ENCODE results near the gene ADGRA3.

The ADGRA3 gene

DNA sequence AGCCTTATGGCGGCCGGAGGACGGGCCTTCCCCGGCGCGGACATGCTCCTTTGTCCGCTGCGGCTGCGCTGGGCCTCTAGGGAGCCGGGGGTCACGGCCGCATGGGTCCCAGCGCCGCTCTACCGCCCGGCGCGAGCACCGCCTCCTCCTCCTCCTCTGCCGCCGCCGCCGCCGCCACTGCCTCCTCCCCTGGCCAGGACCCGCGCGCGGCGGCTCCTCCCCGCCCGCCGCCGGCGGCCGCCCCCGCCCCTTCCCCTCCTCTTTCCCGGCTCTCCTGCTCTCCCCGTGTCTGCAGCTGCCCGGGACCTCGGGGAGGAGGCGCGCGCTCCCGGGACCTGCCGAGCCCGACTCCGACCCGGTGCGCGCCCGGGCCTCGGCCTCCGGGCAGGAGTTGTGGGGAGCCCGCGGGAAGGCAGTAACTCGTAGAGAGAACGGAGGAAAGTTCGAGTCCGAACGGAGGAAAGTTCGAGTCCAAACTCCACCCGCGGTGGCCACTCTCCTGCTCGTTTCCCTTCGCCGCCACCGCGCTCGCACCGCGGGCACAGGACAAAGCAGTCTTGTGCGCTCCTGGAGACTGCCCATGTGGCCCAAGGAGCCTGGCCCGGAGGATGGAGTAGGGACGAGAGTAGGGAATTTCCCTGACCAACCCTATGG lies at the start of gene ADGRA3:
Gene ADGRA3, minus strand, starts transcription at position 179 of the 654 bp plus-strand sequence. CDS start 282 bp downstream, outside the sequence.
- no peak for DNase-seq (ENCODE audit: low read depth)

GRCh38 chr4:22556495-22556894 lies 40.6 kb upstream of the ADGRA3 start:
- no peak for DNase-seq (ENCODE audit: low read depth)

- no peak for DNase-seq (ENCODE audit: low read depth)
Observed at GRCh38 chr4:22554670-22555069, 38.8 kb upstream of the ADGRA3 start.

GRCh38 chr4:22553560-22553959 lies 37.7 kb upstream of the ADGRA3 start:
- no peak for DNase-seq (ENCODE audit: low read depth)

DNA sequence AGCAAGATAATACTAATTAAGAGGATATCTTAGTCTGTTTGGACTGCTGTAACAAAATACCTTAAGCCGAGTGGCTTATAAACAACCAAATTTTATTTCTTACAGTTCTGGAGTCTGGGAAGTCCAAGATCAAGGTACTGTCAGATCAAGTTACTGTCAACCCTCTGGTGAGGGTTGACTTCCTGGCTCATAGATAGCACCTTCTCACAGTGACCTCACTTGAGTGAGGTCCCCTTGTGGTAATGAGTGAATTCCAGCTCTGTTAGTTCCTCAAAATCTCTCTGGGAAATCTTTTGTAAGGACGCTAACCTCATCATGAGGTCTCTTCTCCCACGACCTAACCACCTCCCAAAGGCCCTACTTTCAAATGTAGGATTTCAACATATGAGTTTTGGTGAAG lies 36.9 kb upstream of the ADGRA3 start:
- DNase-seq (ENCODE audit: low read depth), result no peak

- DNase-seq (ENCODE audit: low read depth), result no peak
Observed at GRCh38 chr4:22551550-22551949, 35.7 kb upstream of the ADGRA3 start.

DNA sequence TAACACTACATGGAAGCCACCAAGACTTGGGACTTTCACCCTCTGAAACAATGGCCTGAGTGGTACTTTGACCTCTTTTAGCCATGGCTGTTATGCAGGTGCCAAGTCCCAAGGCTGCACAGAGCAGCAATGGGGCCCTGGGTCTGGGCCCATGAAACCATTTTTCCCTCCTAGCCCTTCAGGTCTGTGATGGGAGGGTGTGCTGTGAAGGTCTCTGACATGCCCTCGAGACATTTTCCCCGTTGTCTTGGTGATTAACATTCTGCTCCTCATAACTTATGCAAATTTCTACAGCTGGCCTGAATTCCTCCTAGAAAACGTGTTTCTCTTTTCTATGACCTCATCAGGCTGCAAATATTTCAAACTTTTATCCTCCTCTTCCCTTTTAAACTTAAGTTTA lies 30.4 kb upstream of the ADGRA3 start:
- DNase-seq (ENCODE audit: low read depth), result no peak

- DNase-seq (ENCODE audit: low read depth), result no peak
Observed at GRCh38 chr4:22539251-22539650, 23.4 kb upstream of the ADGRA3 start.

DNA sequence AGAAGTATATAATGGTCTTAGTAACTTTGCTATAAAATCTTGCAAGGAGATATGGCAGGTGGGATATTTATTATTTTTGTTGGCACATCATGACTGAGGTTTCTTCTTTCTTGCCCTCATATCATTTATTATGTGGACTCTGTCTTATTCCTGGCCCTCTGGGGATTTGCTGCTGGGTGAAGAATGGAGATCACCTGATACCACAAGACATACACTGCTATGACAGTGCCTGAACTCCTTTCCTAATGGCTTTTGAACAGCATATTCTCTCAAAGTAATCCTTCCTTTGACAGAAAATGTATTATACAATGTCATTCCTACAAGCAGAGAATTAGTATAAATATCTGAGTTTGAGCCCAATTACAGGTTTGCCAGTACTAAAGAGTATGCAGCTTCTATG lies 22.0 kb upstream of the ADGRA3 start:
- DNase-seq (ENCODE audit: low read depth), result no peak

GRCh38 chr4:22534374-22534773 lies 18.5 kb upstream of the ADGRA3 start:
- DNase-seq (ENCODE audit: low read depth), result no peak

GRCh38 chr4:22532896-22533295 lies 17.0 kb upstream of the ADGRA3 start:
- no peak for DNase-seq (ENCODE audit: low read depth)

GRCh38 chr4:22532117-22532516 lies 16.3 kb upstream of the ADGRA3 start:
- no peak for DNase-seq (ENCODE audit: low read depth)

DNA sequence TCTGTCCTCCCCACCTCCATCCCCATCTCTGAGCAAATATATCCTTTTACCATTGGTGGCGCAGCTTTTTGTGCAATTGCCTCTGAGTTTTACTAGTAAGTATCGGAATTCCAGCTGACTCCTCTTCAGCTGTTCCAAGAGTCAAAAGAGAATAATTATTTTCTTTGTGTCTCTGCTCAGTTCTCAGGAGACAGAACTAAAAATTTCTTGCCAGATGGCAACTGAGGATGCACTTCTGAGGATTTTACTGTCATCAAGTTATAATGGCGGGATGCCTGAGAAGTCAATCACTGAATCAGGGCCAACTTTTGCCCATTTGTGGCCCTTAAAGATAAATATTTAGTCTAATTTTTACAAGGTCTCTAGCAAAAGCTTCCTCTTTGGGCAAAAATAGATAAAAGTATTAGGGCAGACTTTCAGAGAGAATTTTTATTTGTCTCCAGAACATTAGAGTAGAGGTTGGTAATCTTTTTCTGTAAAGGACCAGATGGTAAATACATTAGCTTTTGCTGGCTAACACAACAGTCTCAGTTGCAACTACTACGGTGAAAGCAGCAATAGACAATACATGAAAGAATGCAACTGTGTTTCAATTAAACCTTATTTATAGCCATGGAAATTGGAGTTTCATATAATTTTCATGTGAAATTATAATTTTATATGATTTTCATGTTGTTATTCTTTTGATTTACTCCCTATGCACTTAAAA lies 15.6 kb upstream of the ADGRA3 start:
- no peak for DNase-seq (ENCODE audit: low read depth)

- DNase-seq (ENCODE audit: low read depth), result no peak
Observed at GRCh38 chr4:22524895-22525294, 9.0 kb upstream of the ADGRA3 start.

DNA sequence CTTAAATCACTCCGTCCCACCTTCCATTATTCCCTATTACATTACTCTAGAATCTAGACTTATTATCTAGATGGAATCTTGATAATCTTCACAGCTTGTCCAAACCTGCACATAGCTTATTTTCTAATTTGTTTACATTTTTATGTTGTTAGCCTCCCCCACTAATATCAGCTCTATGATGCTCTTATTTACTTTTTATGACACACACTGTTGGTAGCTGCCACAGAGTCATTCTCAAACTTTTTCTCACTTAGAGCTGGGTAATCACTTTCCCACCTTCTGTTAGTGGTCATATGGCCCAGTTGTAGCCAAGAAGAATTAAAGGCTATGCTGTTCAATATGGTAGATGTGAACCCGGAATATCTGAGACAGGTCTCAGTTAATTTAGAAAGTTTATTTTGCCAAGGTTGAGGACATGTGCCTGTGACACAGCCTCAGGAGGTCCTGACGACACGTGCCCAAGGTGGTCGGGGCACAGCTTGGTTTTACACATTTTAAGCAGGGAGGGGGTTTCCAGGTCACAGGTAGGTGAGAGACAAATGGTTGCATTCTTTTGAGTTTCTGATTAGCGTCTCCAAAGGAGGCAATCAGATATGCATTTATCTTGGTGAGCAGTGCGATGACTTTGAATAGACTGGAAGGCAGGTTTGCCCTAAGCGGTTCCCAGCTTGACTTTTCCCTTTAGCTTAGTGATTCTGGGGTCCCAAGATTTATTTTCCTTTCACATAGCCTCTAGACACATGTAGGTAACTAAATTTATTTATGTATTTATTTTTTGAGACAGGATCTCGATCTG lies 7.0 kb upstream of the ADGRA3 start:
- DNase-seq (ENCODE audit: low read depth), result no peak

DNA sequence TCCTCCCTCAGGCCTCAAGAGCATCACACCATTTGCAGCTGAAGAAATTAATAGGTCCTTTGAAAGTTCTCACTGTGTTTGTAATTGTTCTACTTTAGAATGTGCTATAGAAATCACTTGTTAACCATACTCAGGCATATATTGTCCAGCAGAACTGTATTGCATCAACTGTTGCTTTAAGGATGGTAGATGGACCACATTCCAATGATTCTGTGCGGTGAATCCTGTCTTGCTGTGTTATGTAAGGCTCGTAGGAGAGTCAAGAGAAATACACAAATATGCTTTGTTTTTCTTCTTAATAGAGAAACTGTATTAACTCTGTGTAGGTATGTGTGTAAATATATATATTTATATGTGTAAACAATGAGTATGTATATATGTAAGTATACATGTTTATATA lies 6.3 kb upstream of the ADGRA3 start:
- DNase-seq (ENCODE audit: low read depth), result no peak

- DNase-seq (ENCODE audit: low read depth), result no peak
Observed at GRCh38 chr4:22521240-22521639, 5.4 kb upstream of the ADGRA3 start.

DNA sequence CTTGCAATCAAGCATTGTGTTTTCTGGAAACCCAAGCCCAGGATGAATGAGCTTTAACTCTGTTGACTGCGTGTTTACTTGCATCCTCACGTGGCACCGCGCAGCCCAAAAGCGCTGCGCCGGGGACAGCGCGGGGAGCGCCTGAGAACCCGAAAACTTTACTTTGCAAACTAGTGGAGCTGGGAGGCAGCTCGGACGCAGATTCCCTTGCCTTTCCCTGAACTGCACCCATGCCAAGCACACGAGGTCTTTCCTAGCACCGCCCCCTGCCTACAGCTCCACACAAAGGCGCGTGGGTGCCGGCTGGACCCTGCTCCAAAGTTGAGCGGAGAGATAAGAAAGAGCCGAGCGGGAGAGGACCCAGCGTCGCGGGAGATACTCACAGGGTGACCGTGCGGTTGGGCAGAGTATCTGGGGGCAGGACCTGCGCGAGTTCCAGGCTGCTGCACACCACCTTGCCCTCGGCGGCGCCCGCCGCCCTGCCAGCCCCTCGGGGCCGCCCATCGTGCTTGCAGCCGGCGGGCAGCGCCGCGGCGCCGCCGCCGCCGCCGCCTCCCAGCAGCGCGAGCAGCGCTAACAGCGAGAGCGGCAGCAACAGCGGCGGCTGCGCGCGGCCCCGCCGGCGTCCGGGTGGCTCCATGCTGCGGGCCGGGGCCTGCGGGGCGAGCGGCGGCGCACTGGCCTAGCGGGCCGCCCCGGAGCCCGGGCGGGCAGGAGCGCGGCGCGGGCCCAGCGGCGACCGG lies 550 bp downstream of the ADGRA3 start:
- DNase-seq (ENCODE audit: low read depth), result no peak

- DNase-seq (ENCODE audit: low read depth), result no peak
Observed at GRCh38 chr4:22514481-22514880, 1.4 kb downstream of the ADGRA3 start.

GRCh38 chr4:22514001-22514400 lies 1.9 kb downstream of the ADGRA3 start:
- no peak for DNase-seq (ENCODE audit: low read depth)

DNA sequence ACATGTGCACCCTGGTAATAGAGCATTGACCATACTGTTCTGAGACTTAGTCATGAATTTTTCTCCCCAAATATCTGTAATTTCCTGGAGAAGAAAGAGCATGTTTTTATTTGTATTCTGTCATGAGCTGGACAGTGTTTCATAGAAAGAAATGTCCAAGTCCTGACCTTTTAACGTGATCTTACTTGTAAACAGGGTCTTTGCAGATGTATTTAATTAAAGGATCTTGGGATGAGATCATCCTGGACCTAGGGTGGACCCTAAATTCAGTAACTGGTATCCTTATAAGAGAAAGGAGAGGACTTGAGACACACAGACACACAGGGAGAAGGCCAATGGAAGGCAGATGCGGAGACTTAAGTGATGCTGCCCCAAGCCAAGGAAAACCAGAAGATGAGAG lies 3.6 kb downstream of the ADGRA3 start:
- no peak for DNase-seq (ENCODE audit: low read depth)

DNA sequence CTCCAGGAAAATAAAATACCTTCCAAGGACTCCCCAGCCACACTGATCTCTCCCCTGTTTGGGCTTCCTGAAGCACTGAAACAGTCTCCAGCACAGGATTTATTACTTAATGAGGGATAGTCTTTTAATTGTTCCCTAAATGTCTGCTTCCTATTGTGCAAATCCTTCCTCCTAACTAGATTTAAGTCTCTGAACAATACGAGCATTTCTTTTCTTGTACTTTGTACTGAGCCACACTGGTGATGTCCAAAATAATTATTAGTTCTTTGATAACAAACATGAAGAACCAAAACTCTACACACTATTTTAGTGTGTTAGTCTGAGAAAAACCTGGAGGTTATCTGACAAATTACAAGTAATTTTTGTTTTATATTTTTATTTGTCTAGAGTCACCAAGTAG lies 5.1 kb downstream of the ADGRA3 start:
- DNase-seq (ENCODE audit: low read depth), result no peak

Data from stimulated activated CD8-positive, alpha-beta memory T cell treated with anti-CD3 and anti-CD28 coated beads, Interleukin-15, amount 100 ng/mL, for 1 hour (primary cell).